Hepatocyte (in vitro differentiated cells): ENCODE measurements around the gene CD8B2.

Source experiments
- CTCF ChIP-seq: fragments of 200-600 bp; sonication (generic); IDR thresholded peaks from 2 replicates; pipeline ENCODE4 v1.5.1; 2016; ENCODE audit warnings: antibody characterized with exemption, mild to moderate bottlenecking; ENCODE audit not compliant: poor library complexity
- EZH2 ChIP-seq: fragments of 200-600 bp; sonication (generic); IDR thresholded peaks from 2 replicates; pipeline ENCODE4 v1.6.1; 2016; ENCODE audit warnings: antibody characterized with exemption, mild to moderate bottlenecking, borderline replicate concordance

GRCh38 chr2:106560773-106561172 lies 73.6 kb downstream of the CD8B2 start:
- TF ChIP-seq CTCF (no peak), EZH2 (no peak)
